ENCODE data around the gene GALNT2.

GALNT2 gene

GRCh38 chr1:230265200-230266115 lies 198.4 kb downstream of the GALNT2 start:
- Histone ChIP-seq H3F3A (ENCODE audit: low read depth) (peaks cover 12% of the 10 kb centered on the region), H3K4me1 (ENCODE audit: insufficient read depth, low read length, poor library complexity, severe bottlenecking) (peaks cover 94% of the 10 kb centered on the region), H3K27me3 (ENCODE audit: insufficient read depth, low read length, poor library complexity, severe bottlenecking) (no peaks in the 10 kb centered on the region), H2AFZ (ENCODE audit: low read length) (no peak overlapping the region), H4K20me1 (ENCODE audit: insufficient read depth, low read length, poor library complexity, severe bottlenecking) (no peaks in the 10 kb centered on the region), H3K4me2 (ENCODE audit: low read depth, low read length, poor library complexity, severe bottlenecking) (peak overlapping the region; percentile 56), H3K79me2 (ENCODE audit: insufficient read depth, low read length) (peaks cover 78% of the 10 kb centered on the region), H3K36me3 (ENCODE audit: insufficient read depth, low read length) (peaks cover 72% of the 10 kb centered on the region; the same call in 1 of the 2 replicates), H3K9me2 (replicated peaks; ENCODE audit: low read depth, low read length) (no peaks in the 10 kb centered on the region), H3K9me3 (ENCODE audit: insufficient read depth, low read depth, low read length) (no peaks in the 10 kb centered on the region), H3K4me3 (ENCODE audit: low read length, poor library complexity, severe bottlenecking) (no peak overlapping the region), H3K9ac (ENCODE audit: low read depth, low read length, poor library complexity, severe bottlenecking) (peak overlapping the region; percentile 87)
- TF ChIP-seq EZH2phosphoT487 (IDR thresholded peaks at IDR 0.05; ENCODE audit: borderline replicate concordance) (no peak), CTCF (conservative IDR thresholded peaks at IDR 0.05; ENCODE audit: low read length) (no peak)

GRCh38 chr1:230266456-230266855 lies 199.4 kb downstream of the GALNT2 start:
- Histone ChIP-seq H3K9me3 (ENCODE audit: insufficient read depth, low read depth, low read length) (no peaks in the 10 kb centered on the region), H3K4me3 (ENCODE audit: low read length, poor library complexity, severe bottlenecking) (no peak overlapping the region), H3K27me3 (ENCODE audit: insufficient read depth, low read length, poor library complexity, severe bottlenecking) (no peaks in the 10 kb centered on the region), H3K36me3 (ENCODE audit: insufficient read depth, low read length) (peaks cover 68% of the 10 kb centered on the region; the same call in 1 of the 2 replicates), H4K20me1 (ENCODE audit: insufficient read depth, low read length, poor library complexity, severe bottlenecking) (no peaks in the 10 kb centered on the region), H2AFZ (ENCODE audit: low read length) (no peak overlapping the region), H3K9me2 (replicated peaks; ENCODE audit: low read depth, low read length) (no peaks in the 10 kb centered on the region), H3K4me1 (ENCODE audit: insufficient read depth, low read length, poor library complexity, severe bottlenecking) (peaks cover 96% of the 10 kb centered on the region), H3K4me2 (ENCODE audit: low read depth, low read length, poor library complexity, severe bottlenecking) (no peak overlapping the region), H3K9ac (ENCODE audit: low read depth, low read length, poor library complexity, severe bottlenecking) (peak overlapping the region; percentile 87), H3K79me2 (ENCODE audit: insufficient read depth, low read length) (peaks cover 71% of the 10 kb centered on the region), H3F3A (ENCODE audit: low read depth) (peaks cover 17% of the 10 kb centered on the region)
- TF ChIP-seq CTCF (conservative IDR thresholded peaks at IDR 0.05; ENCODE audit: low read length) (no peak), EZH2phosphoT487 (IDR thresholded peaks at IDR 0.05; ENCODE audit: borderline replicate concordance) (no peak)

GRCh38 chr1:230267338-230268065 lies 200.5 kb downstream of the GALNT2 start:
- no peaks in the 10 kb centered on the region for H3K9me2 ChIP-seq (replicated peaks; ENCODE audit: low read depth, low read length)
- H3F3A ChIP-seq (ENCODE audit: low read depth) = peaks cover 27% of the 10 kb centered on the region
- no peaks in the 10 kb centered on the region for H3K9me3 ChIP-seq (ENCODE audit: insufficient read depth, low read depth, low read length)
- peak overlapping the region; percentile 6 for H3K4me2 ChIP-seq (ENCODE audit: low read depth, low read length, poor library complexity, severe bottlenecking)
- TF ChIP-seq CTCF (conservative IDR thresholded peaks at IDR 0.05; ENCODE audit: low read length) = no peak
- no peak for TF ChIP-seq EZH2phosphoT487 (IDR thresholded peaks at IDR 0.05; ENCODE audit: borderline replicate concordance)
- H3K27me3 ChIP-seq (ENCODE audit: insufficient read depth, low read length, poor library complexity, severe bottlenecking) = no peaks in the 10 kb centered on the region
- H2AFZ ChIP-seq (ENCODE audit: low read length) = no peak overlapping the region
- peaks cover 64% of the 10 kb centered on the region; the same call in 1 of the 2 replicates for H3K36me3 ChIP-seq (ENCODE audit: insufficient read depth, low read length)
- peak overlapping the region; percentile 87 for H3K9ac ChIP-seq (ENCODE audit: low read depth, low read length, poor library complexity, severe bottlenecking)
- no peaks in the 10 kb centered on the region for H4K20me1 ChIP-seq (ENCODE audit: insufficient read depth, low read length, poor library complexity, severe bottlenecking)
- H3K4me3 ChIP-seq (ENCODE audit: low read length, poor library complexity, severe bottlenecking) = no peak overlapping the region
- peaks cover 96% of the 10 kb centered on the region for H3K4me1 ChIP-seq (ENCODE audit: insufficient read depth, low read length, poor library complexity, severe bottlenecking)
- peaks cover 67% of the 10 kb centered on the region for H3K79me2 ChIP-seq (ENCODE audit: insufficient read depth, low read length)
